GM18868 (cell line): Measurements from ENCODE around the gene PGLYRP1.

Experiments
- ATAC-seq: cut with Tn5 transposase; IDR thresholded peaks from one replicate; pipeline ENCODE4 v1.9.1; 2021; ENCODE audit warnings: mild to moderate bottlenecking, moderate library complexity; ENCODE audit not compliant: unreplicated experiment

Gene PGLYRP1

GRCh38 chr19:46022431-46023310 lies at the start of gene PGLYRP1:
TSS of gene PGLYRP1 (minus strand) at chr19:46023053. CDS start at chr19:46023021, 32 bp downstream.
- ATAC-seq, result no peak

GRCh38 chr19:46069806-46070341 lies 47.0 kb upstream of the PGLYRP1 start:
- ATAC-seq, result no peak

GRCh38 chr19:46068345-46069258 lies 45.7 kb upstream of the PGLYRP1 start:
- no peak for ATAC-seq

- ATAC-seq, result no peak
Observed at GRCh38 chr19:46067691-46068090, 44.8 kb upstream of the PGLYRP1 start.

GRCh38 chr19:46066471-46066870 lies 43.6 kb upstream of the PGLYRP1 start:
- ATAC-seq, result no peak

GRCh38 chr19:46065486-46066071 lies 42.7 kb upstream of the PGLYRP1 start:
- no peak for ATAC-seq

GRCh38 chr19:46063201-46063600 lies 40.3 kb upstream of the PGLYRP1 start:
- ATAC-seq, result no peak

- ATAC-seq, result no peak
Observed at GRCh38 chr19:46060012-46060411, 37.2 kb upstream of the PGLYRP1 start.

GRCh38 chr19:46058778-46059177 lies 35.9 kb upstream of the PGLYRP1 start:
- no peak for ATAC-seq

GRCh38 chr19:46056536-46056935 lies 33.7 kb upstream of the PGLYRP1 start:
- no peak for ATAC-seq

GRCh38 chr19:46052896-46053295 lies 30.0 kb upstream of the PGLYRP1 start:
- no peak for ATAC-seq

- no peak for ATAC-seq
Observed at GRCh38 chr19:46049597-46049996, 26.7 kb upstream of the PGLYRP1 start.

GRCh38 chr19:46043519-46043918 lies 20.7 kb upstream of the PGLYRP1 start:
- no peak for ATAC-seq

- ATAC-seq, result no peak
Observed at GRCh38 chr19:46042252-46042883, 19.5 kb upstream of the PGLYRP1 start.

- no peak for ATAC-seq
Observed at GRCh38 chr19:46040952-46041500, 18.2 kb upstream of the PGLYRP1 start, which contains the start of gene IGFL4. TSS of gene IGFL4 (minus strand) at chr19:46041002. CDS start at chr19:46040962, 40 bp downstream.

GRCh38 chr19:46040125-46040524 lies 17.3 kb upstream of the PGLYRP1 start:
- ATAC-seq, result no peak

- ATAC-seq, result no peak
Observed at GRCh38 chr19:46036744-46037128, 13.9 kb upstream of the PGLYRP1 start.

GRCh38 chr19:46035986-46036743 lies 13.3 kb upstream of the PGLYRP1 start:
- ATAC-seq, result no peak

- no peak for ATAC-seq
Observed at GRCh38 chr19:46035546-46035945, 12.7 kb upstream of the PGLYRP1 start.
